Esophagus muscularis mucosa (tissue), 4 donors: ENCODE data around the gene MBTD1.

Experiments used
- CTCF ChIP-seq, 3 experiments: fragments of 200-600 bp in 2 of 3; fragments of 450-650 bp in 1 of 3; sonication (generic) in 2 of 3; IDR thresholded peaks; one replicate each; pipeline ENCODE4 v1.5.1; 2017 to 2019; ENCODE audit warnings: antibody characterized with exemption in 3 of 3, mild to moderate bottlenecking in 2 of 3, moderate library complexity in 1 of 3
- EP300 ChIP-seq: sonication (generic); formaldehyde crosslinking; IDR thresholded peaks from one replicate; pipeline ENCODE4 v1.6.1; 2017; ENCODE audit warnings: antibody characterized with exemption
- POLR2A ChIP-seq: fragments of 450-650 bp; IDR thresholded peaks from one replicate; pipeline ENCODE4 v1.6.1; 2017; ENCODE audit warnings: antibody characterized with exemption, moderate library complexity, mild to moderate bottlenecking, low read depth
- POLR2AphosphoS5 ChIP-seq, 2 donors: sonication (generic); formaldehyde crosslinking; IDR thresholded peaks; one replicate each; pipeline ENCODE4 v1.6.1; 2017; ENCODE audit warnings: antibody characterized with exemption in 2 of 2

GRCh38 chr17:51180486-51180885 lies 79.4 kb downstream of the MBTD1 start:
- TF ChIP-seq CTCF (IDR thresholded peaks at IDR 0.05) (no peak), POLR2A (no peak), EP300 (no peak), POLR2AphosphoS5 (IDR thresholded peaks at IDR 0.05) (no peak)
